ENCODE data around the gene FNBP1. TPM values are rescaled to one million over a fixed set of nuclear protein-coding genes. Genes with fewer than 3 reads are reported as not detected.

FNBP1 gene
- total RNA-seq, 2 donors from 2014 or later: 71.5 to 80.3 TPM

DNA sequence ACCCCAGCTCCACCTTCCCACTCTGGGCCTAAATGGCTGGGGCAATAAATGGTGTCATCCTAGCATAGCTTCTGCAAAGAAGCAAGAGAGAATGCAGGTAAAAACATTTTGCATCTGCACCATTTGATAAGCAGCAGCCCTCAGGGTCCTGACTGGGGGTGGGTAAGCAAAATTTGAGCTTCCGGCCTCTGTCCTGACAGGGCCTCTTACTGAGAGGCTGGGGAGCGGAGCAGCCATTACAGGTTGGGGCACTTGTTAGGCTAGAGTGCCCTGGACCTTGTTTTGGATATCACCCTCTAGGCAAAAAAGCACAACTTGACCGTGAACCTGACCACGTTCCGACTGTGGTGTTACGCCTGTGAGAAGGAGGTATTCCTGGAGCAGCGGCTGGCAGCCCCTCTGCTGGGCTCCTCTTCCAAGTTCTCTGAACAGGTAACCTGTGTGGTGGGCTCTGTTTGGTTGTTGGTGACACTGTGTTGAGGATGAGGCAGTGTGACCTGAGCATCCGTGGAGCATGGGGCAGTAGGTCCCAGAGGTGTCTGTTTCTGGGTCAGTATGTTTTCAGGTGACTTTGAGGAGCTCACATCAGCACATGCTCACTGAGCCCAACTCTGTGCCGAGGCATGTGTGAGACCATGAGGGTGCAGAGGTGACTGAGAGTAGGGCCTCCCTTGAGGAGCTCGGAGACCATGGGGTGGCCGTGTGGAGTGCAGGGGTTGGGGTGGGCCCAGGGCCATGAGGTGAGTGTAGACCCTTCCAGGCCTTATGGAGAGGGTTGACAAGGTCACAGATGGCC lies 184.6 kb downstream of the FNBP1 start:
- H3K27ac ChIP-seq: no peak overlapping the region
- TF ChIP-seq, protein P1, sequence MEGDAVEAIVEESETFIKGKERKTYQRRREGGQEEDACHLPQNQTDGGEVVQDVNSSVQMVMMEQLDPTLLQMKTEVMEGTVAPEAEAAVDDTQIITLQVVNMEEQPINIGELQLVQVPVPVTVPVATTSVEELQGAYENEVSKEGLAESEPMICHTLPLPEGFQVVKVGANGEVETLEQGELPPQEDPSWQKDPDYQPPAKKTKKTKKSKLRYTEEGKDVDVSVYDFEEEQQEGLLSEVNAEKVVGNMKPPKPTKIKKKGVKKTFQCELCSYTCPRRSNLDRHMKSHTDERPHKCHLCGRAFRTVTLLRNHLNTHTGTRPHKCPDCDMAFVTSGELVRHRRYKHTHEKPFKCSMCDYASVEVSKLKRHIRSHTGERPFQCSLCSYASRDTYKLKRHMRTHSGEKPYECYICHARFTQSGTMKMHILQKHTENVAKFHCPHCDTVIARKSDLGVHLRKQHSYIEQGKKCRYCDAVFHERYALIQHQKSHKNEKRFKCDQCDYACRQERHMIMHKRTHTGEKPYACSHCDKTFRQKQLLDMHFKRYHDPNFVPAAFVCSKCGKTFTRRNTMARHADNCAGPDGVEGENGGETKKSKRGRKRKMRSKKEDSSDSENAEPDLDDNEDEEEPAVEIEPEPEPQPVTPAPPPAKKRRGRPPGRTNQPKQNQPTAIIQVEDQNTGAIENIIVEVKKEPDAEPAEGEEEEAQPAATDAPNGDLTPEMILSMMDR (IDR thresholded peaks at IDR 0.05): no peak

DNA sequence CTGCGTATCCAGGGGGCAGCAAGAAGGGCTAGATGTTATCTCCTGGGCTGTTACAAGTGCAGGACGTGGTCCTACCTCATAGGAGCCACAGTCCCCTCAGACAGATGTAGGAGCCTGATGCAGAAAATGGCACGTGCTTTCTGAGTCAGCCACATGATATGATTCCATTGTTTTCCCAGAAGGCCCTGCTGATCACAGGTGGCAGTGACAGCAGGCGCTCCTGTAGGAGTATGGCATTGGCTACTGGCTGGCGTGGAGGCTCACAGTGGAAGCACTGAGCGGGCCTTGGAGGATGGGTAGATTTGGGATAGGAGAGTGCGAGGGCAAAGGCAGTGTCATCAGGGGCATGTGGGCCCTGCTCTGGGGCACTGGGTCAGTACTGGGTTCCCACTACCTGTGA lies 185.8 kb downstream of the FNBP1 start:
- peak overlapping the region; percentile 53 to 75 for H3K27ac ChIP-seq
- H3K4me3 ChIP-seq: no peak overlapping the region
- H3K36me3 ChIP-seq: peaks cover 40% of the 10 kb centered on the region
- peaks cover 13 to 36% of the 10 kb centered on the region in 2 donors for H3K4me1 ChIP-seq (ENCODE audit: control insufficient read depth in 1 of 2, low read depth in 2 of 2)
- no peak for DNase-seq (ENCODE audit: low spot score)
- TF ChIP-seq, protein P1 (IDR thresholded peaks at IDR 0.05): no peak
- ATAC-seq (ENCODE audit: insufficient number of reproducible peaks, low FRiP score, low read depth): peak; percentile 22
- no peaks in the 10 kb centered on the region for H3K27me3 ChIP-seq (replicated peaks; ENCODE audit: insufficient read depth)
- no peaks in the 10 kb centered on the region for H3K9me3 ChIP-seq

More for the DNA sequence above, 184.6 kb downstream of the FNBP1 start:
- ATAC-seq (ENCODE audit: insufficient number of reproducible peaks, low FRiP score, low read depth) (no peak), DNase-seq (ENCODE audit: low spot score) (no peak)
- Histone ChIP-seq H3K4me1 (ENCODE audit: control insufficient read depth in 1 of 2, low read depth in 2 of 2) (peaks cover 12 to 33% of the 10 kb centered on the region in 2 donors), H3K27me3 (replicated peaks; ENCODE audit: insufficient read depth) (no peaks in the 10 kb centered on the region), H3K36me3 (peaks cover 36% of the 10 kb centered on the region), H3K9me3 (no peaks in the 10 kb centered on the region), H3K4me3 (no peak overlapping the region)

DNA sequence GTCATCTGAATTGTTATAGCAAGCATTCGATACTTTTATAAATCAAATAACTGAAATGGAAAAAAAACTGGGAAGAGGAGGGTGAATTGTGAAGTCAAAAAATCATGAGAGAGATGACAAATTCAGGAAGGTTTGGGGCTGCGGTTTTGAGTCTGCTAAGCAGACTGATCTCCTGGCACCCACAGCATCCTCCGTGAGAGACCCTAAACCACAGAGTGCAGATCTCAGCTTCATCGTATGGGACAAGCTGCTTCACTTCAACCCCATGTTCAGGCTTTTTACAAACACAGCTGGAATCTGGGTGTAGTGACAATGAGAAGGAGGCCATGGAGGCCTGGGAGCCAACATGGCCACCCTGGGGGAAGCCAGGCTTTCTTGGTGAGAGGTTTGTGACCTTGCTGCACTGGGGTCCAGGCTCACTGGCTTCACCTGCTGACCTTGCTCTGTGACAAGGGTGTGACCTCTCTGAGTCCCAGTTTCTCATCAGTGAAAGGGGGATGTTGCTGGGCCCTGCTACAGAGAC lies 188.3 kb downstream of the FNBP1 start:
- Histone ChIP-seq H3K27me3 (replicated peaks; ENCODE audit: insufficient read depth) (no peaks in the 10 kb centered on the region), H3K4me1 (ENCODE audit: control insufficient read depth in 1 of 2, low read depth in 2 of 2) (peaks cover 24 to 62% of the 10 kb centered on the region in 2 donors), H3K36me3 (peaks cover 27% of the 10 kb centered on the region), H3K27ac (peak overlapping the region; percentile 40 to 63), H3K4me3 (no peak overlapping the region), H3K9me3 (no peaks in the 10 kb centered on the region)
- DNase-seq (ENCODE audit: low spot score) (no peak), ATAC-seq (ENCODE audit: insufficient number of reproducible peaks, low FRiP score, low read depth) (no peak)
- TF ChIP-seq, protein P1 (IDR thresholded peaks at IDR 0.05): no peak

DNA sequence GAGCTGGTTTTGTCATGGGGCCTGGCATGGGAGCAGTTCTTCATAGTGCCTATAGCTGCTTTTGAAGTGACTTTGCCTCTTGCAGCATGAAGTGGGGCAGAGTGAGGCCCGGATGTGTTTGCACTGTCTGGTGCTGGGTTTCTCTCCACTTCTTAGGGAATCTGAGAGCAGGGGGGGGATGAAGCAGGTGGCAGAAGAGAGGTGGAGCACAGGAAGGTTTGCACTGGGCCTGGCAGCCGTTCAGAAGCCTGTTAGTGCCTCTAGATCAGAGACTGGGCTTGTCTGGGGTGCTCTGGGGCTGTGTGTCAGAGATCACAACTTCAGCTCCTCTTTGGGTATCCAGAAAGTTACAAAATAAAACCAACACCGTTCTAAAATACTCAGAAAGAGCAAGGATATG lies 189.4 kb downstream of the FNBP1 start:
- TF ChIP-seq, protein P1 (IDR thresholded peaks at IDR 0.05): no peak
- no peak for ATAC-seq (ENCODE audit: insufficient number of reproducible peaks, low FRiP score, low read depth)
- H3K9me3 ChIP-seq: no peaks in the 10 kb centered on the region
- DNase-seq (ENCODE audit: low spot score): no peak
- no peaks in the 10 kb centered on the region for H3K27me3 ChIP-seq (replicated peaks; ENCODE audit: insufficient read depth)
- H3K36me3 ChIP-seq: peaks cover 23% of the 10 kb centered on the region
- no peak overlapping the region for H3K4me3 ChIP-seq
- H3K27ac ChIP-seq: peak overlapping the region; percentile 28 to 63
- H3K4me1 ChIP-seq (ENCODE audit: control insufficient read depth in 1 of 2, low read depth in 2 of 2): peaks cover 34 to 72% of the 10 kb centered on the region in 2 donors

DNA sequence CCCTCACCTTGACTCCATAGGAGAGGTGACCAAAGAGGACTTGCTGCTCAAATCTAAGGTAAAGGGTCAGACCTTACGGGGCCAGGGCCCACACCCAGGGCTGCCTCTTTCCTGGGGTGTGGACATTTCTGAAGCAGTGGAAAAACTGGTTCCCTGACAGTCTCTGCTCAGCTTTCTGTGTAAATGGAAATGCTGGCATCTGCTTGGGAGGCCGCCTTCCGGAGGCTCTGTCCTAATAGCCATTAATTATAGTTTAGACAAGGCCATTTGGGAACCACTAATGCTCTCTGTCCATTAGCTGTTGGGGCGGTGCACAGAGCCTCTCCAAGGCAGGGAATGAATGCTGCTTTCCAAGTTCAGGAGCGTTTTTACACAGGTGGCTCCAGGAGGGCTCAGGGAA lies 190.4 kb downstream of the FNBP1 start:
- ATAC-seq (ENCODE audit: insufficient number of reproducible peaks, low FRiP score, low read depth): no peak
- Histone ChIP-seq H3K4me3 (no peak overlapping the region), H3K9me3 (no peaks in the 10 kb centered on the region), H3K27ac (peak overlapping the region; percentile 76 to 90), H3K27me3 (replicated peaks; ENCODE audit: insufficient read depth) (no peaks in the 10 kb centered on the region), H3K36me3 (peaks cover 14% of the 10 kb centered on the region), H3K4me1 (ENCODE audit: control insufficient read depth in 1 of 2, low read depth in 2 of 2) (peaks cover 39 to 78% of the 10 kb centered on the region in 2 donors)
- TF ChIP-seq, protein P1 (IDR thresholded peaks at IDR 0.05): no peak
- DNase-seq (ENCODE audit: low spot score): no peak

Measured in thoracic aorta (tissue), 2 donors.